ENCODE measurements around the gene SOCS1. TPM values are rescaled to one million over a fixed set of nuclear protein-coding genes. Genes with fewer than 3 reads are reported as not detected.

Gene SOCS1
- total RNA-seq, 1 donor from 2014 or later, result 11.7 TPM

DNA sequence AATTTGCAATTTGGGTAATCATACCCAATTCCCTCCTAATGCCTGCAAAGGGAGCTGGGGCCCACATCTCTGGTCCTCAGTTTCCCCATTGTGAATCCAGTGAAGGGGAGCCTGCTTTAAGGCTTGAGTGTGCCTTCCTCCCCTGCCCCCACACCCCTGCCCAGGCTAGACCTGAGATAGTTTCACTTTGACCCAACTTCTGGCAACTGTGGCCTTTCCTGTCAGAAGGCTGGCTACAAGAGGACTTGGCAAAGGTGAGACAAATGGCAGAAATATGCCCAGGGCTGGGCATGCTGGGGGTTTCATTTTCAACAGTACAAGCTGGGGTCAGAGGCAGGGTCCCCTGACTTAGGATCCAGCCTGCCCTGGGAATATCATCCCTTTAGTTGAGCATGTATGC, 10.0 kb downstream of the SOCS1 start:
- no peak for DNase-seq (ENCODE audit: low spot score in 2 of 2, unreplicated experiment in 2 of 2)
- Mint-ChIP-seq H3K27me3 (ENCODE audit: low read depth) (no peaks in the 10 kb centered on the region), H3K4me1 (no peaks in the 10 kb centered on the region), H3K4me3 (no peak overlapping the region), H3K27ac (no peak overlapping the region), H3K36me3 (no peaks in the 10 kb centered on the region), H3K9me3 (no peaks in the 10 kb centered on the region)
- TF ChIP-seq, protein P1, sequence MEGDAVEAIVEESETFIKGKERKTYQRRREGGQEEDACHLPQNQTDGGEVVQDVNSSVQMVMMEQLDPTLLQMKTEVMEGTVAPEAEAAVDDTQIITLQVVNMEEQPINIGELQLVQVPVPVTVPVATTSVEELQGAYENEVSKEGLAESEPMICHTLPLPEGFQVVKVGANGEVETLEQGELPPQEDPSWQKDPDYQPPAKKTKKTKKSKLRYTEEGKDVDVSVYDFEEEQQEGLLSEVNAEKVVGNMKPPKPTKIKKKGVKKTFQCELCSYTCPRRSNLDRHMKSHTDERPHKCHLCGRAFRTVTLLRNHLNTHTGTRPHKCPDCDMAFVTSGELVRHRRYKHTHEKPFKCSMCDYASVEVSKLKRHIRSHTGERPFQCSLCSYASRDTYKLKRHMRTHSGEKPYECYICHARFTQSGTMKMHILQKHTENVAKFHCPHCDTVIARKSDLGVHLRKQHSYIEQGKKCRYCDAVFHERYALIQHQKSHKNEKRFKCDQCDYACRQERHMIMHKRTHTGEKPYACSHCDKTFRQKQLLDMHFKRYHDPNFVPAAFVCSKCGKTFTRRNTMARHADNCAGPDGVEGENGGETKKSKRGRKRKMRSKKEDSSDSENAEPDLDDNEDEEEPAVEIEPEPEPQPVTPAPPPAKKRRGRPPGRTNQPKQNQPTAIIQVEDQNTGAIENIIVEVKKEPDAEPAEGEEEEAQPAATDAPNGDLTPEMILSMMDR (IDR thresholded peaks at IDR 0.05; ENCODE audit: unreplicated experiment), result no peak

DNA sequence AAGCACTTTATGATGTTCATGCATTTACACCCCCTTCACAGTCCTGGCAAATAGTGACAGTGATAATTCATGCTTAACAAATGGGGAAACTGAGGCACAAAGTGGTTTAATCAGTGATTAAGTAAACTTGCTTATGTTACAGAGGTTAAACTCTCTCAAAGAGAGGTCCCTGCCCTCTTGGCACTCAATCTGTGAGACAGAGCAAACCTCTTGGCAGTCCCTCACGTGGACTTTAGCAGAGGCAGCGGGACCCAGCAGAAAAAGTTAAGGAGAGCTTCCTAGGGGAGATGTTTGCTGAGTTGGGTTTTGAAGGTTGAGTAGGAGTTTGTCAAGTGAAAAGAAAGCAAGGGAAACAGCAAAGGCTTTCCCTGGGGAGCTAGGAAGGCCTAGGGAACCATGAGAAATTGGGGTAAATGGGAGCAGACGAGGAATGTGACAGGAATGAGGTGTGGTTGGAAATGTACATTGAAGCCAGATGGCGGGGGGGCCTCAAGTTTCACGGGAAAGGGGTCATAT, 10.7 kb downstream of the SOCS1 start:
- TF ChIP-seq, protein P1 (IDR thresholded peaks at IDR 0.05; ENCODE audit: unreplicated experiment), result no peak
- DNase-seq (ENCODE audit: low spot score in 2 of 2, unreplicated experiment in 2 of 2), result no peak
- Mint-ChIP-seq H3K9me3 (no peaks in the 10 kb centered on the region), H3K4me1 (no peaks in the 10 kb centered on the region), H3K36me3 (no peaks in the 10 kb centered on the region), H3K4me3 (no peak overlapping the region), H3K27me3 (ENCODE audit: low read depth) (no peaks in the 10 kb centered on the region), H3K27ac (no peak overlapping the region)

DNA sequence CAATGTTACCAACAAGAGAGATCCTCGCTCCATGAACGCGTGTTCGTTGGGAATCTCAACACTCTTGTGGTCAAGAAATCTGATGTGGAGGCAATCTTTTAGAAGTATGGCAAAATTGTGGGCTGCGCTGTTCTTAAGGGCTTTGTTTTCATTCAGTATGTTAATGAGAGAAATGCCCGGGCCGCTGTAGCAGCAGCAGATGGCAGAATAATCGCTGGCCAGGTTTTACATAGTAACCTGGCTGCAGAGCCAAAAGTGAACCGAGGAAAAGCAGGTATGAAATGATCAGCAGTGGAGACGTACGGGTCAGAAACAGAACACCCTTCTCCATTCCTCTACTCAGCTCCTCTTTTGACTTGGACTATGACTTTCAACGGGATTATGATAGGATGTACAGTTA, 13.3 kb downstream of the SOCS1 start:
- Mint-ChIP-seq H3K4me3 (no peak overlapping the region), H3K36me3 (no peaks in the 10 kb centered on the region), H3K27me3 (ENCODE audit: low read depth) (no peaks in the 10 kb centered on the region), H3K9me3 (no peaks in the 10 kb centered on the region), H3K27ac (no peak overlapping the region), H3K4me1 (no peaks in the 10 kb centered on the region)
- DNase-seq (ENCODE audit: low spot score in 2 of 2, unreplicated experiment in 2 of 2), result no peak
- TF ChIP-seq, protein P1 (IDR thresholded peaks at IDR 0.05; ENCODE audit: unreplicated experiment), result no peak

DNA sequence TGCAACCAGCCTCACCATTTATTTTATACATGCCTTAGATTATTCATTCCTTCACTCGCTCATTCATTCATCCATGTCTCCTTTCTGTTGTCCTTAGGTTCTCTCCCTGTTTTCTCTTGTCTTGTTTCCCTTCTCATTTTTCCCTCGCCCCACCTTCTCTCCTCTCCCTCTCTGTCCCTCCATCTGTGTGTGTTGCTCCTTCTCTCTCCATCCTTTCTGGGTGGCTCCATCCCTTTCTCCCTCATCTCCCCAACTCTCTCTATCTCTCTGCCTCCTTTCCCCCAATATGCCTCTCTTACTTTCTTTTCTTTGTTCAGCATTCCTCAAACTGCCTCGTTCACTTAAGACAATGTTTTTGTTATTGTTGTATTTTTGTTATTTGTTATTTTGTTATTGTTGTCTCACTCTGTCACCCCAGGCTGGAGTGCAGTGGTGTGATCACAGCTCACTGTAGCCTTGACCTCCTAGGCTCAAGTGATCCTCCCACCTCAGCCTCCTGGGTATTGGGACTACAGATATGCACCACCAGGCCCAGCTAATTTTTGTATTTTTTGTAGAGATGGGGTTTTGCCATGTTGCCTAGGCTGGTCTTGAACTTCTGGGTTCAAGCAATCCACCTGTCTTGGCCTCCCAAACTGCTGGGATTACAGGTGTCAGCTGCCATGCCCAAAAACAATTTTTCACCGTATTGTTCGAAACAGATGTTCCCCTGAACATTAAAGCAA, 14.4 kb downstream of the SOCS1 start:
- H3K4me3 Mint-ChIP-seq, result no peak overlapping the region
- H3K27ac Mint-ChIP-seq, result no peak overlapping the region
- H3K36me3 Mint-ChIP-seq, result no peaks in the 10 kb centered on the region
- no peaks in the 10 kb centered on the region for H3K27me3 Mint-ChIP-seq (ENCODE audit: low read depth)
- H3K9me3 Mint-ChIP-seq, result no peaks in the 10 kb centered on the region
- DNase-seq (ENCODE audit: low spot score in 2 of 2, unreplicated experiment in 2 of 2), result no peak
- TF ChIP-seq, protein P1 (IDR thresholded peaks at IDR 0.05; ENCODE audit: unreplicated experiment), result no peak
- H3K4me1 Mint-ChIP-seq, result no peaks in the 10 kb centered on the region

DNA sequence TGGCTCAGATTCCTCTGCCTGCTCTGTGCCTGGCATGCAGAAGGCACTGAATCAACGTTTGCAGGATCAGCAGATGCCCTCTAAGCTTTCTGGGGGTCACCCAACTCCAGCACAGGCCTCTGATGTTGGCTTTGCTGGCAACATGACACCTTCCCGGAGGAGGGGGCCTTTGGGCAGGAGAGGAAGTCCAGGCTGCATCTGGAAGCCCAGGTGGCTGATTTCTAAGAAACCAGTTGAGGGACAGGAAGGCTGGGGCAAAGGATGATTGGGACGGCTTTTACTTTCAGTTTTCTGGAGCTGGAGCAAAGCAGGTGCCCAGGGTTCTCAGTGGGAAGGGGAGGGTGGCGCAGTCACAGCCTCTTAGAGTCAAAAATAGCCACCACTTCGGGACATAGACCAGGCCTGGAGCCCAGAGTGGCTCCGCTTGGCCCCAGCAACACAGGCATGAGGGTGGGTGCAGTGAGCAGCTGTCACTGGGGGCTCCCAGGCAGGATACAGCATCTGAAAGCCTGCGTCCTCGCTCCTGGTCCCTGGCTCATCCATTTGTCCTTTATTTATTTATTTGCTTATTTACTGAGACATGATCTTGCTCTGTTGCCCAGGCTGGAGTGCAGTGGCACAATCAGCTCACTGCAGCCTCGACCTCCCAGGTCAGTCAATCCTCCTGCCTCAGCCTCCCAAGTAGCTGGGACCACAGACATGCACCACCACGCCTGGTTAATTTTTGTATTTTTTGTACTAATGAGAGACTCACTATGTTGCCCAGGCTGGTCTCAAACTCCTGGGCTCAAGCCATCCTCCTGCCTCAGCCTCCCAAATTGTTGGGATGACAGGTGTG, 15.1 kb downstream of the SOCS1 start:
- DNase-seq (ENCODE audit: low spot score in 2 of 2, unreplicated experiment in 2 of 2), result no peak
- H3K4me1 Mint-ChIP-seq, result no peaks in the 10 kb centered on the region
- no peaks in the 10 kb centered on the region for H3K27me3 Mint-ChIP-seq (ENCODE audit: low read depth)
- H3K9me3 Mint-ChIP-seq, result no peaks in the 10 kb centered on the region
- H3K27ac Mint-ChIP-seq, result no peak overlapping the region
- H3K4me3 Mint-ChIP-seq, result no peak overlapping the region
- H3K36me3 Mint-ChIP-seq, result no peaks in the 10 kb centered on the region
- TF ChIP-seq, protein P1 (IDR thresholded peaks at IDR 0.05; ENCODE audit: unreplicated experiment), result no peak
